ENCODE data around the gene TTC28. TPM values are rescaled to one million over a fixed set of nuclear protein-coding genes. Genes with fewer than 3 reads are reported as not detected.
A peak's percentile ranks its signal among the peaks of the same experiment; 100 is the strongest.
"Not testable (repeated sequence)": the region's sequence is repeated elsewhere in the genome, so short reads cannot be mapped to it uniquely, and the experiment has no call there.

The TTC28 gene
- total RNA-seq, 1 donor, result 55.8 TPM

- no peak for DNase-seq (ENCODE audit: low read depth)
- no peak for TF ChIP-seq CTCF (IDR thresholded peaks at IDR 0.05; ENCODE audit: insufficient read depth, low read length)
- H3K4me3 ChIP-seq (ENCODE audit: low read depth, low read length), result no peak overlapping the region
Observed at GRCh38 chr22:28068826-28069225, 610.8 kb downstream of the TTC28 start.

GRCh38 chr22:28064920-28065319 is 614.7 kb downstream of the TTC28 start:
- H3K4me3 ChIP-seq (ENCODE audit: low read depth, low read length), result no peak overlapping the region
- no peak for TF ChIP-seq CTCF (IDR thresholded peaks at IDR 0.05; ENCODE audit: insufficient read depth, low read length)
- peak; percentile 16 for DNase-seq (ENCODE audit: low read depth)

- no peak for TF ChIP-seq CTCF (IDR thresholded peaks at IDR 0.05; ENCODE audit: insufficient read depth, low read length)
- no peak for DNase-seq (ENCODE audit: low read depth)
- no peak overlapping the region for H3K4me3 ChIP-seq (ENCODE audit: low read depth, low read length)
Observed at GRCh38 chr22:28063656-28064055, 616.0 kb downstream of the TTC28 start.

GRCh38 chr22:28060594-28060993 is 619.0 kb downstream of the TTC28 start:
- not testable (repeated sequence) for H3K4me3 ChIP-seq (ENCODE audit: low read depth, low read length); DNase-seq (ENCODE audit: low read depth)

- no peak for DNase-seq (ENCODE audit: low read depth)
- TF ChIP-seq CTCF (IDR thresholded peaks at IDR 0.05; ENCODE audit: insufficient read depth, low read length), result no peak
Observed at GRCh38 chr22:28058036-28058435, 621.6 kb downstream of the TTC28 start.

GRCh38 chr22:28054819-28055208 is 624.8 kb downstream of the TTC28 start:
- TF ChIP-seq CTCF (IDR thresholded peaks at IDR 0.05; ENCODE audit: insufficient read depth, low read length), result no peak
- H3K4me3 ChIP-seq (ENCODE audit: low read depth, low read length), result no peak overlapping the region
- no peak for DNase-seq (ENCODE audit: low read depth)

More at GRCh38 chr22:28058036-28058435, 621.6 kb downstream of the TTC28 start:
- H3K4me3 ChIP-seq (ENCODE audit: low read depth, low read length), result no peak overlapping the region

- TF ChIP-seq CTCF (IDR thresholded peaks at IDR 0.05; ENCODE audit: insufficient read depth, low read length), result no peak
- DNase-seq (ENCODE audit: low read depth), result peak; percentile 29
- no peak overlapping the region for H3K4me3 ChIP-seq (ENCODE audit: low read depth, low read length)
Observed at GRCh38 chr22:28053896-28054818, 625.5 kb downstream of the TTC28 start.

Data from fibroblast of the aortic adventitia (primary cell).